GM21360 (cell line): ENCODE measurements around the gene CYP11A1.

Experiments
- ATAC-seq: cut with Tn5 transposase; IDR thresholded peaks from one replicate; pipeline ENCODE4 v1.9.1; 2021; ENCODE audit warnings: mild to moderate bottlenecking, moderate library complexity; ENCODE audit not compliant: unreplicated experiment

Gene CYP11A1

GRCh38 chr15:74367296-74367854 lies at the start of gene CYP11A1:
Gene CYP11A1, minus strand, starts transcription at chr15:74367646. Its CDS starts 61 bp downstream, at chr15:74367585.
- no peak for ATAC-seq

- no peak for ATAC-seq
Observed at GRCh38 chr15:74417225-74417624, 49.8 kb upstream of the CYP11A1 start.

- no peak for ATAC-seq
Observed at GRCh38 chr15:74415966-74416916, 48.8 kb upstream of the CYP11A1 start.

GRCh38 chr15:74414603-74415338 lies 47.3 kb upstream of the CYP11A1 start:
- no peak for ATAC-seq

DNA sequence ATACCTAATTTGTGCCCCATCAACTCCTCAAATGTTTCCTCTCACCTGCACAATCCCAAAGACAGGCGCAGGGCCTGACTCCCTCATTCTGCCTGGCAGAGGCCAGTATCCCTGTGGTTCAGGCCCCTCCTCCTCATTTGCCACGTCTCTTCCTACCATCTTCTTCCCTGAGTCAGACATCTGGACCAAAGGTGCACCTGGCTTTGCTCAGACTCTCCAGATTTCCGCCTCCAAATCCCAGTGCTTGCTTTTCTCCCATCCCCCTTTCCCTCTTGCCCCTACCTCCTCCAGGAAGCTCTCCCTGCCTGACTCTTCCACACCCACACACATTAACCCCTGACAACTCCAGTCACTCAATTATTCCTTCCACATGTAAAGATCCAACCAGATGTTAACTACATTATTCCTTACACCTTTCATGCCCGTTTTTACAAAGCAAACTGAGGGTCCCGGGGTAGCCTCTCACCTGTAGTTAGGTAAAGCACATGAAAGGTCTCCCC lies 46.7 kb upstream of the CYP11A1 start:
- ATAC-seq = no peak

GRCh38 chr15:74413350-74414080 lies 46.1 kb upstream of the CYP11A1 start:
- no peak for ATAC-seq

DNA sequence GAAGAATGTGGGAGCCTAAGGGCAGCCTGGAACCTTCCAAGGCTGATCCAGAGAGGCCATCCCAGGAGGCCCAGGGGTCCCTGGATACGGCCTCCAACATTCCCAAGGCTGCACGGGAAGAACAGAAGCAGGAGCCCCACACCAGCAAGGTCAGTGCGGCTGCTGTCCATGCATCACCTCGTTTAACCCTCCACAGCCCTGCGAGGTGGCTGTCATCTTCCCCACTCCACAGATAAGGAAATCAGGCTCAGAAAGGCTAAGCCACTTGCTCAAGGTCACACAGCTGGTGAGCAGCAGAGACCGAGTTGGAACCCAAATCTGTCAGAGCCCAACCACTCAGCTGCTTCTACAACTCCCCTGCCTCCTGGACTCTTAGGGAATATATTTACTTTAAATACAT lies 44.7 kb upstream of the CYP11A1 start:
- no peak for ATAC-seq

DNA sequence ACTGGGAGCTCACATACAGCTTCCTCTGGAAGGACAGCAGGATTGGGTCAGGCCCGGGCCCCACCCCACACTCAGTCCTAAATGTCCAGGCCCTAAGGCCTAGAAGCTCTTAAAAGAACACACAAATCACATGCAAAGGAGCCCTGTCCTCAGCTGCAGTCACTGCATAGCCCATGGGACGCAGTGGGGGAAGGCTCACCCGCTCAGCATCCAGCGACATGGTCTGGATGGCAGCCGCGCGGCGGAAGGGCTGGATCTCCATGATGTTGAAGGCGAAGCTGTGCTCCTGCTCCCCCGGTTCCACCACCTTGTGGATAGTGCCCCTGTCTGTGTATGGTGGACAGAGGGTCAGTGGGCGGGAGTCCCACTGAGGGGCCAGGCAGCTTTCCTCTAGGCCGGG lies 44.2 kb upstream of the CYP11A1 start:
- no peak for ATAC-seq

GRCh38 chr15:74410502-74410901 lies 43.1 kb upstream of the CYP11A1 start:
- ATAC-seq = no peak

GRCh38 chr15:74409225-74409624 lies 41.8 kb upstream of the CYP11A1 start:
- ATAC-seq = no peak

DNA sequence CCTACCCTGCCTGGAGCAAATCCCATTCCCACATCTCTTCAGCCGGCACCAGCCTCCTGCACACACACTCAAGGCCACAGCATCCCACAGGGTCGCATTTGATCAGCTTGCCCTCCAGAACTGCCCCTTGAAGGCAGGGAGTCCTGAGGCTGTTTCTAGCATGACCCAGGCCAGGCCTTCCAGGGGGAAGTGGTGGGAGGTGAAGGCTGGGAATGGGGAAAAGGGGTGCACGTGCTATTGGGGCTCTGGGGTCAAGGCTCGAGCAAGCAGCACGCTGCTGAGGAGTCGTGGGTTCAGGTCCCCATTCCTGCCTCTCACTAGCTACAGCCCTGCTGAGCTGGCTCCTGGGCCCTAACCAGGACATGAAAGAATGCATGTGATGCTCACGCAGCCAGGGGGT lies 41.4 kb upstream of the CYP11A1 start:
- ATAC-seq = no peak

GRCh38 chr15:74408385-74408784 lies 40.9 kb upstream of the CYP11A1 start:
- no peak for ATAC-seq

DNA sequence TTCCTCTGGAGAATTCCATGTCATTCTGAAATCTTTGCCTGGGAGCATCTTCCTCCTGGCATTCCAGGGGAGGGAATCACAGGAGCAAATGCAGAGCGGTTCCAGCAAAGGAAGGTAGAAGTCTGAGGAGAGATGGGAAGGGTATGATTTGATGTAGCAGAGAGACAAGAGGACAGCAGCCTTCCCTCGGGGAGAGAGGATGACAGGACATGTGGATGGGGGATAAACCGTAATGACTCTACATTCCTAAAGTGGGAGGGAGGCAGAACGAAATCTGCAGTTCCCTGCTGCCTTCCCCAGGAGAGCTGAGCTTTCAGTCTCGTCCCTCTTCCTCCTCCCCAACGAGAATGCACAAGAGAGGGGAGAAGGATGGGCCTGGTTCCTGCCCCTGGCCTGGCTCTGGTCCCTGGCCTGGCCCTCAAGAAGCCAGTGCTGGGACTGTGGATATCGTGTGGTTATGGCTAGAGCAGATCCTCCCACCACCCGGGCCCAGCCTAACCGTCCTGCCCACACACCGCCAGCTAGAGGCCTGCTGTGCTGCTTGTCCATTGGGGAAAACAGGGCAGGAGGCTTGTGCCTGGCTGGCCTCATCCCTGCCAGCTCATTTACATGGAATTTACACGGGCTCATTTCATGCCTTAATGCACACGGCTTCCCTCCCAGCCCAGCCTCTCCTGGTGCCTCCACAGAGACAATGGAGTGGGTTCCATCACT lies 39.7 kb upstream of the CYP11A1 start:
- no peak for ATAC-seq

DNA sequence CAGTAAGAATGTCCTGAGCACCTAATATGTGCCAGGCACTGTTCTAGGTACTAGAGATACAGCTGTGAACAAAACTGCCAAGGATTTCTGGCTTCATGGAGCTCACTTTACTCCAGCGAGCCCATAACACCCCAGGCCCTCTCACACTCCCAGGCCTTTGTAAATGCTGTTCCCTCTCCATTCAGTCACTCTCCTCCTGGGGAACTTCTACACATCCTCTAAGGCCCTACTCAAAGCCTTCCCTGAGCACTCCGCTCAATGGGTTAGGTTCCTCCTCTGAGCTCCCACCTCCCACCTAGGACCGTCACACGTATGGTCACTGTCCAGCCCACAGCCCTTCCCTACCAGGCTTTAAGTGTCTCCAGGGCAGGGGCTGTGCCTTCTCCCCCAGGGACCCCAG lies 39.1 kb upstream of the CYP11A1 start:
- ATAC-seq = no peak

GRCh38 chr15:74405823-74406222 lies 38.4 kb upstream of the CYP11A1 start:
- no peak for ATAC-seq

GRCh38 chr15:74403991-74404563 lies 36.6 kb upstream of the CYP11A1 start:
- ATAC-seq = peak; percentile 24

- ATAC-seq = peak; percentile 5
Observed at GRCh38 chr15:74403588-74403919, 36.1 kb upstream of the CYP11A1 start.

- ATAC-seq = no peak
Observed at GRCh38 chr15:74402873-74403587, 35.6 kb upstream of the CYP11A1 start.

GRCh38 chr15:74402337-74402841 lies 34.9 kb upstream of the CYP11A1 start:
- ATAC-seq = no peak
